MM.1S (cell line): ENCODE results near the gene SNTB2.

Source experiments
- DNase-seq: peaks from one replicate; pipeline ENCODE4 v3.0.0-alpha.2; 2015
- H2AFZ ChIP-seq: fragments of 300-600 bp; sonication (generic); 2 replicates; pipeline ENCODE4 v1.6.0; 2016; ENCODE audit warnings: antibody characterized with exemption, low read length
- H3F3A ChIP-seq: fragments of 300-600 bp; sonication (generic); 2 replicates; pipeline ENCODE4 v1.6.1; 2016; ENCODE audit warnings: mild to moderate bottlenecking, antibody characterized with exemption, low read length, moderate library complexity, mixed read lengths; ENCODE audit not compliant: insufficient read depth
- H3K27ac ChIP-seq: fragments of 300-600 bp; sonication (generic); 2 replicates; pipeline ENCODE4 v1.5.1; 2016; ENCODE audit warnings: mild to moderate bottlenecking, low read length
- H3K27me3 ChIP-seq: fragments of 300-600 bp; sonication (generic); replicated peaks from 2 replicates; pipeline ENCODE4 v1.6.0; 2016; ENCODE audit warnings: low read length; ENCODE audit not compliant: insufficient read depth
- H3K36me3 ChIP-seq: fragments of 300-600 bp; sonication (generic); replicated peaks from 2 replicates; pipeline ENCODE4 v1.6.1; 2016; ENCODE audit warnings: mild to moderate bottlenecking, low read length, mixed read lengths; ENCODE audit not compliant: insufficient read depth
- H3K4me1 ChIP-seq: fragments of 300-600 bp; sonication (generic); 2 replicates; pipeline ENCODE4 v1.6.1; 2016; ENCODE audit warnings: low read length, mixed read lengths
- H3K4me2 ChIP-seq: fragments of 300-600 bp; sonication (generic); 2 replicates; pipeline ENCODE4 v1.6.0; 2016; ENCODE audit warnings: low read depth, low read length
- H3K4me3 ChIP-seq: fragments of 300-600 bp; sonication (generic); 2 replicates; pipeline ENCODE4 v1.5.1; 2016; ENCODE audit warnings: low read length, mixed read lengths
- H3K79me2 ChIP-seq: fragments of 300-600 bp; sonication (generic); 2 replicates; pipeline ENCODE4 v1.6.1; 2016; ENCODE audit warnings: mixed run types, low read length, mixed read lengths
- H3K9ac ChIP-seq: fragments of 300-600 bp; sonication (generic); 2 replicates; pipeline ENCODE4 v1.6.1; 2016; ENCODE audit warnings: low read length, mixed read lengths
- H3K9me2 ChIP-seq: fragments of 300-600 bp; sonication (generic); replicated peaks from 2 replicates; pipeline ENCODE4 v1.6.1; 2016; ENCODE audit warnings: mild to moderate bottlenecking, low read length, mixed read lengths; ENCODE audit not compliant: insufficient read depth
- H3K9me3 ChIP-seq: fragments of 300-600 bp; sonication (generic); replicated peaks from 2 replicates; pipeline ENCODE4 v1.6.1; 2016; ENCODE audit warnings: mild to moderate bottlenecking, low read length, mixed read lengths; ENCODE audit not compliant: insufficient read depth
- H4K20me1 ChIP-seq: fragments of 300-600 bp; sonication (generic); 2 replicates; pipeline ENCODE4 v1.6.1; 2016; ENCODE audit warnings: mild to moderate bottlenecking, low read length, moderate library complexity, mixed read lengths; ENCODE audit not compliant: insufficient read depth
- EZH2 ChIP-seq: fragments of 300-600 bp; sonication (generic); optimal IDR thresholded peaks from 2 replicates; pipeline ENCODE3; 2017; ENCODE audit warnings: low read depth, mild to moderate bottlenecking, antibody characterized with exemption, low read length, mixed read lengths
- EZH2phosphoT487 ChIP-seq: fragments of 300-600 bp; sonication (generic); IDR thresholded peaks from 2 replicates; pipeline ENCODE4 v1.6.1; 2018; ENCODE audit warnings: antibody characterized with exemption, low read length
- TF ChIP-seq, protein P1 (sequence below): fragments of 300-600 bp; sonication (generic); IDR thresholded peaks from 2 replicates; pipeline ENCODE4 v1.5.1; 2016; ENCODE audit warnings: antibody characterized with exemption, low read length, mixed read lengths

Gene SNTB2

DNA sequence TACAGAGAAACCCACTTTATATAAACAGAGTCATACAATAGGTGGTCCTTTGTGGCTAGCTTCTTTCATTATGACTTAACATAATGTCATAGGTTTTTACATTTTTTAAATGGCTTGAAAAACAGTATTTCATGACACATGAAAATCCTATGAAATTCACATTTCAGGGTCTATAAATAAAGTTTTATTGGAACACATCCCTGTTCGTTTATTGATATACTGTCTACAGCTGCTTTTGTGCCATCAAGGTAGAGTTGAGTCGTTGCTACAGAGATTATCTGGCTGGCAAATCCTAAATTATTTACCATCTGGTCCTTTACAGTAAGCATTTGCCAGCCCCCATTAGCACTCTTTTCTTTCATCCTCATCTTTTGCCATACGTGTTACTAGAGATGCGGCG, 126.5 kb downstream of the SNTB2 start:
- H3K79me2 ChIP-seq, result peaks cover 60% of the 10 kb centered on the region
- H3K4me3 ChIP-seq, result no peak overlapping the region
- H3F3A ChIP-seq, result peaks cover 8% of the 10 kb centered on the region; the same call in 1 of the 2 replicates
- no peaks in the 10 kb centered on the region for H3K9me3 ChIP-seq
- DNase-seq, result no peak
- TF ChIP-seq, protein P1, sequence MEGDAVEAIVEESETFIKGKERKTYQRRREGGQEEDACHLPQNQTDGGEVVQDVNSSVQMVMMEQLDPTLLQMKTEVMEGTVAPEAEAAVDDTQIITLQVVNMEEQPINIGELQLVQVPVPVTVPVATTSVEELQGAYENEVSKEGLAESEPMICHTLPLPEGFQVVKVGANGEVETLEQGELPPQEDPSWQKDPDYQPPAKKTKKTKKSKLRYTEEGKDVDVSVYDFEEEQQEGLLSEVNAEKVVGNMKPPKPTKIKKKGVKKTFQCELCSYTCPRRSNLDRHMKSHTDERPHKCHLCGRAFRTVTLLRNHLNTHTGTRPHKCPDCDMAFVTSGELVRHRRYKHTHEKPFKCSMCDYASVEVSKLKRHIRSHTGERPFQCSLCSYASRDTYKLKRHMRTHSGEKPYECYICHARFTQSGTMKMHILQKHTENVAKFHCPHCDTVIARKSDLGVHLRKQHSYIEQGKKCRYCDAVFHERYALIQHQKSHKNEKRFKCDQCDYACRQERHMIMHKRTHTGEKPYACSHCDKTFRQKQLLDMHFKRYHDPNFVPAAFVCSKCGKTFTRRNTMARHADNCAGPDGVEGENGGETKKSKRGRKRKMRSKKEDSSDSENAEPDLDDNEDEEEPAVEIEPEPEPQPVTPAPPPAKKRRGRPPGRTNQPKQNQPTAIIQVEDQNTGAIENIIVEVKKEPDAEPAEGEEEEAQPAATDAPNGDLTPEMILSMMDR, result no peak
- no peak for TF ChIP-seq EZH2
- no peak for TF ChIP-seq EZH2phosphoT487
- H3K36me3 ChIP-seq, result peaks cover 5% of the 10 kb centered on the region
- H4K20me1 ChIP-seq, result 0 out of 2 replicates have a peak, but pooled peaks cover 2% of the 10 kb centered on the region
- H3K27me3 ChIP-seq, result no peaks in the 10 kb centered on the region
- no peaks in the 10 kb centered on the region for H3K4me1 ChIP-seq
- H3K9me2 ChIP-seq, result no peaks in the 10 kb centered on the region
- H3K4me2 ChIP-seq, result no peak overlapping the region
- H3K27ac ChIP-seq, result no peak overlapping the region
- no peak overlapping the region for H2AFZ ChIP-seq
- no peak overlapping the region for H3K9ac ChIP-seq

- Histone ChIP-seq H3K9me2 (no peaks in the 10 kb centered on the region), H3K9me3 (no peaks in the 10 kb centered on the region), H3K4me3 (no peak overlapping the region), H4K20me1 (0 out of 2 replicates have a peak, but pooled peaks cover 2% of the 10 kb centered on the region), H3K4me2 (no peak overlapping the region), H3K36me3 (peaks cover 11% of the 10 kb centered on the region), H3K79me2 (peaks cover 60% of the 10 kb centered on the region), H3K9ac (no peak overlapping the region), H3K4me1 (no peaks in the 10 kb centered on the region), H3K27ac (no peak overlapping the region), H2AFZ (no peak overlapping the region), H3K27me3 (no peaks in the 10 kb centered on the region), H3F3A (peaks cover 8% of the 10 kb centered on the region; the same call in 1 of the 2 replicates)
- no peak for DNase-seq
- TF ChIP-seq EZH2 (no peak), EZH2phosphoT487 (no peak)
- TF ChIP-seq, protein P1, result no peak
These were observed 127.6 kb downstream of the SNTB2 start for GRCh38 chr16:69314534-69314933.

DNA sequence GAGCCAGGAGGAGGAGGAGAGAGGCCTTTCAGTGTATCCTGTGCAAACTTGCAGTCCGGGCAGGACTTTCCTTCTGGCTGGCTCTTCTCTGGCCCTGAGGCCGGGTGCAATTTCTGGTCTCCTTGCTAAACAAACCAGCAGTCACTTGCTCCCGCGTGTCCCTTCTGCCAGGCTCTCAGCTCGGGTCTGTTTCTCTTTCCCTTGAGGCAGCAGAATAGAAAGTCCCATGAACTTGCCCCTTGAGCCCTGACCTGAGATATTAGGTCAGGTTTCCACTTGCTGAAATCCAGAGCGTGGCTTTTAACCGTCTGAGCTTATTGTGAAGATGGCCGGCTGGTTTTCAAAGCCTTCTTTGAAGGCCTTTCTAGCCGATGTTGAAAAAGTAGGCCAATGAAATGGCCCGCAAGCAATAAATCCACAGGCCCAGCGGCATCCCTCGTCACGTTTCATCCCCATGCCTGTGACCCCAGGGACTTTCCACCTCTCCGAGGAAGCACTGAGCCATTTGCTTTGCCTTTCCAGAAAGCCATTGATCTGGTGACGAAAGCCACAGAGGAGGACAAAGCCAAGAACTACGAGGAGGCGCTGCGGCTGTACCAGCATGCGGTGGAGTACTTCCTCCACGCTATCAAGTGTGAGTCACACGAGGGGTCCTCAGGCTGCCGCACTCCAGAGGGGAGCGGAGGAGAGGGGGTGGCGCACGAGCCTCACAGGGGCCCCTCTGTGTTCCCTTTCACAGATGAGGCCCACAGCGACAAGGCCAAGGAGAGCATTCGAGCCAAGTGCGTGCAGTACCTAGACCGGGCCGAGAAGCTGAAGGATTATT, 128.7 kb downstream of the SNTB2 start:
- Histone ChIP-seq H3K4me2 (no peak overlapping the region), H3K9ac (no peak overlapping the region), H3K79me2 (peaks cover 64% of the 10 kb centered on the region), H3K4me1 (no peaks in the 10 kb centered on the region), H3F3A (peaks cover 8% of the 10 kb centered on the region; the same call in 1 of the 2 replicates), H4K20me1 (0 out of 2 replicates have a peak, but pooled peaks cover 2% of the 10 kb centered on the region), H3K9me3 (no peaks in the 10 kb centered on the region), H3K27me3 (no peaks in the 10 kb centered on the region), H3K9me2 (no peaks in the 10 kb centered on the region), H3K27ac (no peak overlapping the region), H2AFZ (no peak overlapping the region), H3K36me3 (peaks cover 21% of the 10 kb centered on the region), H3K4me3 (no peak overlapping the region)
- TF ChIP-seq EZH2phosphoT487 (no peak), EZH2 (no peak)
- TF ChIP-seq, protein P1, result no peak
- DNase-seq, result no peak
